Naive B cell (primary cell): ENCODE measurements around the gene ANTXR2. TPM values are rescaled to one million over a fixed set of nuclear protein-coding genes. Genes with fewer than 3 reads are reported as not detected.
A peak's percentile ranks its signal among the peaks of the same experiment; 100 is the strongest.

Source experiments
- ATAC-seq, 2 donors: fragments of 150-1000 bp; cut with Tn5 transposase; 2 replicates each; pipeline ENCODE4 v1.10.0; 2021; ENCODE audit warnings: low read depth in 2 of 2, mild to moderate bottlenecking in 2 of 2, moderate library complexity in 2 of 2
- DNase-seq: peaks from one replicate; pipeline ENCODE4 v3.0.0; 2022
- H3K27ac Mint-ChIP-seq, 6 donors: one replicate each; pipeline ENCODE4 v1.8.0; 2020 to 2022; ENCODE audit warnings: mild to moderate bottlenecking in 6 of 6, mixed read lengths in 6 of 6, moderate library complexity in 5 of 6, inconsistent platforms in 2 of 6
- H3K27me3 Mint-ChIP-seq, 3 donors: one replicate each; pipeline ENCODE4 v1.8.0; 2021 to 2022; ENCODE audit warnings: mixed read lengths in 3 of 3, mild to moderate bottlenecking in 1 of 3
- H3K36me3 Mint-ChIP-seq, 2 donors: one replicate each; pipeline ENCODE4 v1.8.0; 2020 to 2022; ENCODE audit warnings: mixed read lengths in 2 of 2, inconsistent platforms in 1 of 2, mild to moderate bottlenecking in 1 of 2
- H3K4me1 Mint-ChIP-seq, 3 donors: one replicate each; pipeline ENCODE4 v1.8.0; 2020 to 2022; ENCODE audit warnings: mixed read lengths in 3 of 3, inconsistent platforms in 1 of 3, mild to moderate bottlenecking in 1 of 3, moderate library complexity in 1 of 3
- H3K4me3 Mint-ChIP-seq, 8 donors: one replicate each; pipeline ENCODE4 v1.8.0; 2020 to 2022; ENCODE audit warnings: mild to moderate bottlenecking in 8 of 8, mixed read lengths in 8 of 8, moderate library complexity in 8 of 8, inconsistent platforms in 2 of 8
- H3K9me3 Mint-ChIP-seq, 7 donors: one replicate each; pipeline ENCODE4 v1.8.0; 2020 to 2022; ENCODE audit warnings: mixed read lengths in 7 of 7, mild to moderate bottlenecking in 5 of 7, inconsistent platforms in 2 of 7, moderate library complexity in 1 of 7
- polyA plus RNA-seq, 6 donors: library from polyadenylated mRNA; unstranded; fragments of 300-500 nt; fragmentation: Illumina TruSeq; gene quantifications; one replicate each; pipeline ENCODE4 v1.2.3, GENCODE V29; 2021; ENCODE audit warnings: low read depth in 6 of 6

Gene ANTXR2
- polyA plus RNA-seq, 6 donors from 2014 or later = 30.6 to 66.9 (median 51.0) TPM

DNA sequence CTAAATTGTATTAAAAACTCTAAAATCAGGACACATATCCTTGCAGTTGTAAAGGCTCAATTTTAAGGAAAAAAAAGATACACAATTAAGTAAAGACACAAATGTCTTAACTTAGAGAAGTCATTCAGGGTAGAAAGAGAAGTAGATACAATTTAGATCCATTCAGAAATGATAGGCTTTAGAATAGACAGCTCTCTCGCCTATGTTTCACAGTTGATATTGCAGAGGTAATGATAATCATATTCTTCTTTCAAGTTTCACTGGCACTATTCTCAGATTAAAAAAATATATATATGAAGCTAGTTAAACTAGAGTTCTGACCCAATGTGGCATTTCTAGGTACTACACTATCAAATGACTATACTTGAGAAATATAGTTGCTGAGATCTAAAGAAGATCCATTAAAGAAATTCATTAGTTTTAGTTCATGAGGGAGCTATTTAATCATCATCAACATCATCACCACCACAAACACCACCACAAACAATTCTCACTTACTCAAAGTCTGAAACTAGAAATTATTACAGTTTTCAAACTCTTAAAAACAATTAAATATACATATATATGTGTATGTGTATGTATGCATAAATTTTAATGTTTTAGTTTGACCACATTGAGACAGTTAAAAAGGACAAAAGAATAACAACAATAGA is 93.1 kb downstream of the ANTXR2 start:
- Mint-ChIP-seq H3K9me3 (no peaks in the 10 kb centered on the region), H3K4me3 (no peak overlapping the region), H3K27me3 (no peaks in the 10 kb centered on the region), H3K4me1 (no peaks in the 10 kb centered on the region), H3K36me3 (peaks cover 27 to 33% of the 10 kb centered on the region in 2 donors), H3K27ac (no peak overlapping the region)
- DNase-seq (no peak), ATAC-seq (no peak)

- Mint-ChIP-seq H3K36me3 (peaks cover 36 to 38% of the 10 kb centered on the region in 2 donors), H3K9me3 (peaks cover 0 to 4% (median 0%) of the 10 kb centered on the region in 7 donors), H3K27ac (no peak overlapping the region), H3K4me1 (no peaks in the 10 kb centered on the region), H3K27me3 (no peaks in the 10 kb centered on the region), H3K4me3 (no peak overlapping the region)
- DNase-seq = no peak
- no peak for ATAC-seq
Observed at GRCh38 chr4:79977131-79977840, 95.7 kb downstream of the ANTXR2 start.

DNA sequence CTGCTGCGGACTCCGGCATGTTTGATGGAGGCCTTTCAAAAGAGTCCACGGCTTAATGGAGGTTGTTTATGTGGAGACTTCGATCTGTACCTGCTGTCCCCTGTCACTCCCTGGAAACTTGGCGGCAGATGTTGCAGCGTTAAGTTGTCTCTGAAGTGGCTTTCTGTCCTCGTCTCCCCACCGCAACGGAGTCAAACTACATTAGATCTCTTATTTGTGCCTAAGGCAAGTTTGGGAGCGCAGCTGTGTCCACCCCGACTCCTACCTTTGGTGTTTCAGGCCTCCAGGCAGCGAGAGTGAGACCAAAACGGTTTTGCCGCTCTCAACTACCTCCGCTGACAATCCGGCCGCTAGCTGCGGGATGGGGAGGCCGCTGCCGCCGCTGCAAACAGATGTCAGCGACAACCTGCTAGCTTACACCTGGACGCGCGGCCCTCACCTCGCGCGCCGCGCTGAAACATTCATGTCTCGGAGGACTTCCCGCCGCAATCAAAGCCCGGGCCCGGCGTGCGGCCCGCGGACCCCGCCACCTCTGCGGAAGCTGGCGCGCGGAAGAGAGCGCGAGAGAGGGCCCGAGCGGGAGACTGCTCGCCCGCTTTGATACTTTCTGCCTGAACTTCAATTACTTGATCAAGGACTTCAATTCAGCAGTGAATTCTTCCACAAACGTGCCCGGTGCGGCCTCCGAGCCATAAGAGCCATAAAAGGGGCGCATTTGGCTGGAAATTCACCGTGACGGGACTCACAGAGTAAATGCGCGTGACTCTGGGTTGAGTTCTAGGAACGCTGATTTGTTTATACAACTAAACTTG is 108.4 kb downstream of the ANTXR2 start:
- peaks cover 0 to 2% (median 0%) of the 10 kb centered on the region in 7 donors for H3K9me3 Mint-ChIP-seq

DNA sequence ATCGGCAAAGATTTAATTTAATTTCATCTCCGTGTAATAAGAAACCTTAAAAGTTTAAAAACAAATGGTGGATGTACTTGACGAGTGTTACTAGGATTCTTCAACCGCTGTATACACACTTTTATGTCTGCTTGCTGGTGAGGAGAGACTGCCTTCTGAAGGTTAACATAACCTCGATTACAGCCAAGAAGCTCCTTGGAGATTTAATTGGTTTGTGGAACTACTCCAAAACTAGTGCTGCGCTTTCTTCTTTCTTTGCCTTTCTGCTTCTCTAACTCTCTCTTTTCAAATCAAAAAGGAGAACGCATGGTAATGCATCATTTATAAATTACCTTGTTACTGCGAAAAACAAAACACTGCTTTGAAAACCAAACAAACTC is 109.0 kb downstream of the ANTXR2 start:
- Mint-ChIP-seq H3K27me3 (no peaks in the 10 kb centered on the region), H3K4me3 (no peak overlapping the region), H3K4me1 (no peaks in the 10 kb centered on the region), H3K27ac (peak overlapping the region in 1 of 6 donors; percentile 14), H3K36me3 (peaks cover 13 to 25% of the 10 kb centered on the region in 2 donors), H3K9me3 (peaks cover 0 to 2% (median 0%) of the 10 kb centered on the region in 7 donors)
- no peak for ATAC-seq
- DNase-seq = no peak

More for the DNA sequence above, 108.4 kb downstream of the ANTXR2 start:
- Mint-ChIP-seq H3K36me3 (peaks cover 13 to 25% of the 10 kb centered on the region in 2 donors), H3K27ac (peak overlapping the region in 1 of 6 donors; percentile 14), H3K4me1 (no peaks in the 10 kb centered on the region), H3K27me3 (no peaks in the 10 kb centered on the region), H3K4me3 (no peak overlapping the region)
- DNase-seq (no peak), ATAC-seq (no peak)

DNA sequence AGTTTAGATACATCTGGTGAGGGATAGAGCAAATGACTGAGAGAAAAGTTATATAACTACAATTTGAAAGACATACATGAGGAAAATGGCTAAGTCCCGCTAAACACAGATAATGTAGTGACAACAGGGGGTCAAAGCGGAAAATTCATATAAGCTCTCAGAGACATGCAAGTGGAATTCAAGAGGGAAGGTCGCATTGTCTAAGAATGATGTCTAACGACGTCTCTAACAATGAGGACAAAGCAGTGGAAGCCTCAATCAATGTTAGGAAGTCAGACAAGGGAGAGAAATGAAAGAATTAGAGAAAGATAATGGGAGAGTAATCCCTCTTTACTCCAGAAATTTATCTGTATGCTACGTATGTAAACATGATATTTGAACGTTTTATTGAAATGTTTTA is 113.4 kb downstream of the ANTXR2 start:
- Mint-ChIP-seq H3K4me3 (no peak overlapping the region), H3K27ac (no peak overlapping the region), H3K9me3 (no peaks in the 10 kb centered on the region), H3K4me1 (no peaks in the 10 kb centered on the region), H3K36me3 (peaks cover 8 to 17% of the 10 kb centered on the region in 2 donors), H3K27me3 (no peaks in the 10 kb centered on the region)
- DNase-seq = no peak
- ATAC-seq = no peak

- Mint-ChIP-seq H3K36me3 (peaks cover 0 to 8% of the 10 kb centered on the region in 2 donors), H3K9me3 (no peaks in the 10 kb centered on the region), H3K27ac (no peak overlapping the region), H3K4me3 (no peak overlapping the region), H3K27me3 (no peaks in the 10 kb centered on the region), H3K4me1 (no peaks in the 10 kb centered on the region)
- ATAC-seq (no peak), DNase-seq (no peak)
Observed at GRCh38 chr4:79958466-79959264, 114.4 kb downstream of the ANTXR2 start.

DNA sequence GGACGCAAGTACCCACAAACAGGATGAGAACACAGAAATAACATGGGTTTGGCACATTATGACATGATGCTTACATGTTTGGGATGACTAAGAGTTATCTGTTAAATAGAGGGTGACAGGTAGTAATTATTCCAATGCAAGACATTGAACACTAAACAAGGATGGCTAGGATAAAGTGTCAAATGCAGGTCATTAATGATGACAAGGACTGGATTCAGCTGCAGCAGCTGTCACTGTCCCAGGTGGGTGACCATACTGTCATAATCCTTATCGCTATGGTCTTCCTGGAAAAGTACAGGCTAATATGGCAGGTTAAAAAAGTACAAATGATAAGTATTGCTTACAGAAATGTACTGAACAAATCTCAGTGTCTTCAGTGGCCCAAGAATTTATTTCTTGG is 123.9 kb downstream of the ANTXR2 start:
- Mint-ChIP-seq H3K27me3 (no peaks in the 10 kb centered on the region), H3K36me3 (peaks cover 0 to 20% of the 10 kb centered on the region in 2 donors), H3K4me3 (no peak overlapping the region), H3K9me3 (no peaks in the 10 kb centered on the region), H3K27ac (no peak overlapping the region), H3K4me1 (peaks cover 0 to 3% (median 3%) of the 10 kb centered on the region in 3 donors)
- DNase-seq = no peak
- no peak for ATAC-seq

DNA sequence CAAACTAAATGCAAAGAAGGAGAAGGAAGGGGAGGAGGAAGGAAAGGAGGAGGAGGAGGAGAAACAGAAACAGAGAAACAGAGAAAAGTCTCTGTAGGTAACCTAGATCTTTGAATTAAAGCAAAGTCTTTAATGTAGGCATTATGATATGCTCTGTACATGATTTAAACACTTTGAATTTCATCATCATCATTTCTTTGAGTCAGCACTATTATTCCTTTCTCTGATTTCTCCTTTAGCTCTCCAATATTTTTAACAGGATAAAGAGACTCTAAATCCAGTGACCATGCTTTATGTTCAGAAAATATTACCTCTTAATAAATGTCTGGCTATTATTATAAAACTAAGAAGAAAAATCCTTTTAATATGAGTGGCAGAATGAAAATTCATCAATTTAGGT is 124.3 kb downstream of the ANTXR2 start:
- no peaks in the 10 kb centered on the region for H3K9me3 Mint-ChIP-seq
- peaks cover 0 to 20% of the 10 kb centered on the region in 2 donors for H3K36me3 Mint-ChIP-seq
- H3K4me3 Mint-ChIP-seq = no peak overlapping the region
- no peaks in the 10 kb centered on the region for H3K27me3 Mint-ChIP-seq
- DNase-seq (no peak), ATAC-seq (no peak)
- peaks cover 0 to 3% (median 3%) of the 10 kb centered on the region in 3 donors for H3K4me1 Mint-ChIP-seq
- H3K27ac Mint-ChIP-seq = peak overlapping the region in 1 of 6 donors; percentile 16

DNA sequence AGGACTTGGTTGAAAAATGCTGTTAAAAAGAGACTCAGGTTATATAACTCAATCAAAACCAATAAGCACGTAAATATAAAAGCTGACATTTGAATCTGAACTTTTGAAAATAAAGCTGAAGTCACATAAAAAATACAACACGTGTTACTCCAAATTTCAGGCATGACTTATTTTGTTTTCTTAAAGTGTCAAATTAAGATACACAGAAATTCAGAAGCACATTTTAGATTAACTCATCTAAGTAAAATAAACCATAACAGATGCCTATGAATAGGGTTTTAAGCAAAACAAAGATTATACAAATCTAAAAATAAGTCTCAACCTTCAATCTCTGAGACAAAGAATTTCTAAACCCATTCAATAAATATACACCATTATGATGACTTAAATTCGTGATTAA is 124.8 kb downstream of the ANTXR2 start:
- H3K27ac Mint-ChIP-seq = no peak overlapping the region
- no peak for ATAC-seq

DNA sequence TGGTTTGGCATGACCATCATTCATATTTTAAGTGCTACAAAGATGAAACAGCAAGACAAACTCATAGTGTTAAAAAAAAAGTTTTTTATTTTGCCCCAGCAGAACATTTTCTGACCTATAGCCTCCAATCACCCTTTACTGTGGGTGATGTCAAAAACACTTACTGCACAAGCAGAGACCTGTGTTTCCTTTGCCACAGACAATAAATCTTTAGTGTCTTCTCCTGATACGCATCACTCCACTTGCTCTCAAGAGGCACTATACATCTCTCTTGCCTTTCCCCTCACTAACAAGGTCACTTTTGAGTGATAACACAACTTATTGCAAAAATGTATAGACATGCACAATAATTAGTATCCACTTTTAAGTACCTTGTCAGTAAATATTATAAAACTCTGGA is 125.6 kb downstream of the ANTXR2 start:
- peak overlapping the region in 1 of 6 donors; percentile 70 for H3K27ac Mint-ChIP-seq

More for the DNA sequence above, 124.8 kb downstream of the ANTXR2 start:
- H3K4me1 Mint-ChIP-seq = peaks cover 0 to 3% (median 3%) of the 10 kb centered on the region in 3 donors
- no peak for DNase-seq
- no peaks in the 10 kb centered on the region for H3K9me3 Mint-ChIP-seq
- H3K4me3 Mint-ChIP-seq = no peak overlapping the region
- H3K36me3 Mint-ChIP-seq = peaks cover 0 to 20% of the 10 kb centered on the region in 2 donors
- H3K27me3 Mint-ChIP-seq = no peaks in the 10 kb centered on the region

GRCh38 chr4:79935274-79935673 is 137.8 kb downstream of the ANTXR2 start:
- H3K36me3 Mint-ChIP-seq = peaks cover 0 to 4% of the 10 kb centered on the region in 2 donors
- no peak for DNase-seq
- H3K27me3 Mint-ChIP-seq = no peaks in the 10 kb centered on the region
- no peak for ATAC-seq
- H3K9me3 Mint-ChIP-seq = peaks cover 0 to 2% (median 0%) of the 10 kb centered on the region in 7 donors
- no peak overlapping the region for H3K4me3 Mint-ChIP-seq
- H3K27ac Mint-ChIP-seq = no peak overlapping the region
- peaks cover 0 to 5% (median 3%) of the 10 kb centered on the region in 3 donors for H3K4me1 Mint-ChIP-seq

More for the DNA sequence above, 125.6 kb downstream of the ANTXR2 start:
- DNase-seq (no peak), ATAC-seq (no peak)
- Mint-ChIP-seq H3K4me3 (no peak overlapping the region), H3K9me3 (no peaks in the 10 kb centered on the region), H3K27me3 (no peaks in the 10 kb centered on the region), H3K36me3 (peaks cover 0 to 20% of the 10 kb centered on the region in 2 donors), H3K4me1 (peaks cover 0 to 3% (median 3%) of the 10 kb centered on the region in 3 donors)

- Mint-ChIP-seq H3K9me3 (peaks cover 0 to 2% (median 0%) of the 10 kb centered on the region in 7 donors), H3K27ac (no peak overlapping the region)
- ATAC-seq = no peak
Observed at GRCh38 chr4:79934660-79935059, 138.4 kb downstream of the ANTXR2 start.

GRCh38 chr4:79927931-79928330 is 145.1 kb downstream of the ANTXR2 start:
- H3K4me1 Mint-ChIP-seq = peaks cover 4 to 5% (median 4%) of the 10 kb centered on the region in 3 donors
- no peaks in the 10 kb centered on the region for H3K9me3 Mint-ChIP-seq
- ATAC-seq (no peak), DNase-seq (no peak)
- no peaks in the 10 kb centered on the region for H3K27me3 Mint-ChIP-seq
- H3K4me3 Mint-ChIP-seq = no peak overlapping the region
- no peaks in the 10 kb centered on the region for H3K36me3 Mint-ChIP-seq
- peak overlapping the region in 1 of 6 donors; percentile 2 for H3K27ac Mint-ChIP-seq

More at GRCh38 chr4:79934660-79935059, 138.4 kb downstream of the ANTXR2 start:
- Mint-ChIP-seq H3K4me3 (no peak overlapping the region), H3K27me3 (no peaks in the 10 kb centered on the region), H3K4me1 (peaks cover 0 to 5% (median 3%) of the 10 kb centered on the region in 3 donors), H3K36me3 (peaks cover 0 to 4% of the 10 kb centered on the region in 2 donors)
- no peak for DNase-seq
